SK-N-SH treated with all-trans-retinoic acid at 6 μM for 48 hours (cell line): Measurements from ENCODE around the gene SEMG2.

ENCODE experiments used
- ATAC-seq: fragments of 200-7000 bp; cut with Tn5 transposase; 3 replicates; pipeline ENCODE4 v1.9.1; 2020; ENCODE audit warnings: mild to moderate bottlenecking, moderate library complexity
- ARNTL ChIP-seq: fragments of 450-650 bp; formaldehyde crosslinking; IDR thresholded peaks from 2 replicates; pipeline ENCODE4 v1.5.0; 2020; ENCODE audit warnings: low read depth, mild to moderate bottlenecking, moderate library complexity, borderline replicate concordance
- BACH2 ChIP-seq: fragments of 250-450 bp; sonication (Bioruptor Pico); IDR thresholded peaks from 2 replicates; pipeline ENCODE4 v1.9.0; 2021; ENCODE audit warnings: mild to moderate bottlenecking, borderline replicate concordance
- CSDC2 ChIP-seq: fragments of 250-450 bp; sonication (Bioruptor Pico); IDR thresholded peaks from 2 replicates; pipeline ENCODE4 v1.5.0; 2020; ENCODE audit warnings: mild to moderate bottlenecking, moderate library complexity
- ESRRG ChIP-seq: fragments of 250-450 bp; sonication (Bioruptor Pico); IDR thresholded peaks from 2 replicates; pipeline ENCODE4 v1.6.1; 2021; ENCODE audit warnings: mild to moderate bottlenecking
- GLIS3 ChIP-seq: fragments of 250-450 bp; sonication (Bioruptor Pico); IDR thresholded peaks from 2 replicates; pipeline ENCODE4 v1.5.0; 2020; ENCODE audit warnings: mild to moderate bottlenecking, moderate library complexity
- ISL1 ChIP-seq: fragments of 250-450 bp; sonication (Bioruptor Pico); IDR thresholded peaks from 2 replicates; pipeline ENCODE4 v2.1.2; 2022; ENCODE audit warnings: mild to moderate bottlenecking, moderate library complexity
- OSR1 ChIP-seq: fragments of 250-450 bp; sonication (Bioruptor Pico); IDR thresholded peaks from 2 replicates; pipeline ENCODE4 v1.8.0; 2022; ENCODE audit warnings: moderate library complexity, mild to moderate bottlenecking, inconsistent platforms
- PPARA ChIP-seq: fragments of 250-450 bp; sonication (Bioruptor Pico); IDR thresholded peaks from 2 replicates; pipeline ENCODE4 v1.5.0; 2020; ENCODE audit warnings: mild to moderate bottlenecking, borderline replicate concordance
- RARB ChIP-seq: fragments of 250-450 bp; sonication (Bioruptor Pico); IDR thresholded peaks from 2 replicates; pipeline ENCODE4 v1.8.0; 2021; ENCODE audit warnings: mild to moderate bottlenecking, moderate library complexity
- SNAI2 ChIP-seq: fragments of 250-450 bp; sonication (Bioruptor Pico); IDR thresholded peaks from 2 replicates; pipeline ENCODE4 v1.5.0; 2020; ENCODE audit warnings: mild to moderate bottlenecking, moderate library complexity
- TCF4 ChIP-seq: fragments of 250-450 bp; sonication (Bioruptor Pico); IDR thresholded peaks from 2 replicates; pipeline ENCODE4 v1.8.0; 2021; ENCODE audit warnings: mild to moderate bottlenecking, moderate library complexity, borderline replicate concordance
- TOX ChIP-seq: fragments of 250-450 bp; sonication (Bioruptor Pico); IDR thresholded peaks from 2 replicates; pipeline ENCODE4 v1.8.0; 2021; ENCODE audit warnings: mild to moderate bottlenecking, moderate library complexity, borderline replicate concordance
- ZC3H10 ChIP-seq: fragments of 250-450 bp; sonication (Bioruptor Pico); IDR thresholded peaks from 2 replicates; pipeline ENCODE4 v1.5.1; 2021; ENCODE audit warnings: mild to moderate bottlenecking, moderate library complexity
- ZFP3 ChIP-seq: fragments of 250-450 bp; sonication (Bioruptor Pico); IDR thresholded peaks from 2 replicates; pipeline ENCODE4 v1.5.0; 2020; ENCODE audit warnings: mild to moderate bottlenecking, moderate library complexity
- ZFP30 ChIP-seq: fragments of 450-650 bp; formaldehyde crosslinking; IDR thresholded peaks from 2 replicates; pipeline ENCODE4 v1.5.0; 2022; ENCODE audit warnings: mild to moderate bottlenecking, moderate library complexity
- ZNF565 ChIP-seq: fragments of 450-650 bp; formaldehyde crosslinking; conservative IDR thresholded peaks from 2 replicates; pipeline ENCODE4 v1.5.0; 2020; ENCODE audit warnings: low read depth, mild to moderate bottlenecking, moderate library complexity
- ZNF70 ChIP-seq: fragments of 450-650 bp; formaldehyde crosslinking; IDR thresholded peaks from 2 replicates; pipeline ENCODE4 v1.5.0; 2020; ENCODE audit warnings: mild to moderate bottlenecking, moderate library complexity
- ZNF8 ChIP-seq: fragments of 450-650 bp; formaldehyde crosslinking; IDR thresholded peaks from 2 replicates; pipeline ENCODE4 v1.5.0; 2020; ENCODE audit warnings: mild to moderate bottlenecking, moderate library complexity
- TF ChIP-seq, protein P1 (sequence below): fragments of 250-450 bp; sonication (Bioruptor Pico); IDR thresholded peaks from 2 replicates; pipeline ENCODE4 v1.8.0; 2020; ENCODE audit warnings: mild to moderate bottlenecking, moderate library complexity, borderline replicate concordance
- TF ChIP-seq, protein P2 (sequence below): fragments of 250-450 bp; sonication (Bioruptor Pico); IDR thresholded peaks from 2 replicates; pipeline ENCODE4 v1.5.1; 2020; ENCODE audit warnings: low read depth, mild to moderate bottlenecking, moderate library complexity
- TF ChIP-seq, protein P3 (sequence below): fragments of 250-450 bp; sonication (Bioruptor Pico); IDR thresholded peaks from 2 replicates; pipeline ENCODE4 v1.5.1; 2021; ENCODE audit warnings: mild to moderate bottlenecking, moderate library complexity
- TF ChIP-seq, protein P4 (sequence below): fragments of 250-450 bp; sonication (Bioruptor Pico); IDR thresholded peaks from 2 replicates; pipeline ENCODE4 v1.5.0; 2020; ENCODE audit warnings: mild to moderate bottlenecking, moderate library complexity

The SEMG2 gene

DNA sequence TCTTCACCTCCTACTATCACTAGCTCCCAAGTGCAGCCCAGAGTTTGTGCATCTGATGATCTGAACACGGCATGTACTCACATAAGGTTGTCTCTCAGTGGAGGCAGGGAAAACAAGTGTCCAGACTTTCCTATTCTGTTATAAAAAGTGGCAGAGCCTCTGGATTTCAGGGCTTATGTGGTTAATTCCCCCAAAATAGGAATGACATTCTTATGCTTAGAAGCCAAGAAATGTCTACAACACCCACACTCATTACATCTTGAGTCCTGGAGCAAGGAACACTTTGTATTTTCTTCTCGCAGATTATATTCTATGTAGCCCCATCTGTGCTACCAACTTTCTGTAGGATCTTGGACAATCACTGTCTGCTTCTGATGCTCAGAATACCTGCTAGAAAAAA is 27.8 kb upstream of the SEMG2 start:
- no peak for TF ChIP-seq BACH2 (CRISPR knock-in tag)
- TF ChIP-seq TOX: no peak
- TF ChIP-seq RARB (CRISPR knock-in tag): no peak
- no peak for TF ChIP-seq ISL1
- no peak for TF ChIP-seq CSDC2 (CRISPR knock-in tag)
- TF ChIP-seq, protein P1, sequence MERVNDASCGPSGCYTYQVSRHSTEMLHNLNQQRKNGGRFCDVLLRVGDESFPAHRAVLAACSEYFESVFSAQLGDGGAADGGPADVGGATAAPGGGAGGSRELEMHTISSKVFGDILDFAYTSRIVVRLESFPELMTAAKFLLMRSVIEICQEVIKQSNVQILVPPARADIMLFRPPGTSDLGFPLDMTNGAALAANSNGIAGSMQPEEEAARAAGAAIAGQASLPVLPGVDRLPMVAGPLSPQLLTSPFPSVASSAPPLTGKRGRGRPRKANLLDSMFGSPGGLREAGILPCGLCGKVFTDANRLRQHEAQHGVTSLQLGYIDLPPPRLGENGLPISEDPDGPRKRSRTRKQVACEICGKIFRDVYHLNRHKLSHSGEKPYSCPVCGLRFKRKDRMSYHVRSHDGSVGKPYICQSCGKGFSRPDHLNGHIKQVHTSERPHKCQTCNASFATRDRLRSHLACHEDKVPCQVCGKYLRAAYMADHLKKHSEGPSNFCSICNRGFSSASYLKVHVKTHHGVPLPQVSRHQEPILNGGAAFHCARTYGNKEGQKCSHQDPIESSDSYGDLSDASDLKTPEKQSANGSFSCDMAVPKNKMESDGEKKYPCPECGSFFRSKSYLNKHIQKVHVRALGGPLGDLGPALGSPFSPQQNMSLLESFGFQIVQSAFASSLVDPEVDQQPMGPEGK: no peak
- TF ChIP-seq TCF4 (CRISPR knock-in tag): no peak
- TF ChIP-seq, all 23 proteins: peak for 0
- no peak for ATAC-seq

DNA sequence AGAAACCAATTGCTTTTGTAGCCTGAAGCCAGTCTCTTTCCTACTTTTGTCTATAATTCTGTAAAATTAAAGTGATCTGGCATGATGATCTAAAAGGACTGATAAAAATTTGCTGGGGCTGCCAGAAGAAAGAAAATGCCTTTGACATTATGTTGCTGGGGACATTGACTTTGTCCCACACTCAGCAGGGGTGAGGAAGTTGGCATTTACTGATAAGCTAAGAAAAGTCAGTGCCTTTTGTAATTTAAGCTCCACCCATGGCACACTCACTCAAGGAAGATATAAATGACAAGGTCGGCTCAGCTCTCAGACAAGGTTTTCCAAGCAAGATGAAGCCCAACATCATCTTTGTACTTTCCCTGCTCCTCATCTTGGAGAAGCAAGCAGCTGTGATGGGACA is 14.4 kb upstream of the SEMG2 start, which contains the start of gene SEMG1:
TSS of gene SEMG1 (plus strand) at position 309 of the 400 bp plus-strand sequence. CDS start at position 330, 21 bp downstream.
- TF ChIP-seq SNAI2 (CRISPR knock-in tag) (no peak), ISL1 (no peak), ZC3H10 (CRISPR knock-in tag) (no peak)
- no peak for ATAC-seq

DNA sequence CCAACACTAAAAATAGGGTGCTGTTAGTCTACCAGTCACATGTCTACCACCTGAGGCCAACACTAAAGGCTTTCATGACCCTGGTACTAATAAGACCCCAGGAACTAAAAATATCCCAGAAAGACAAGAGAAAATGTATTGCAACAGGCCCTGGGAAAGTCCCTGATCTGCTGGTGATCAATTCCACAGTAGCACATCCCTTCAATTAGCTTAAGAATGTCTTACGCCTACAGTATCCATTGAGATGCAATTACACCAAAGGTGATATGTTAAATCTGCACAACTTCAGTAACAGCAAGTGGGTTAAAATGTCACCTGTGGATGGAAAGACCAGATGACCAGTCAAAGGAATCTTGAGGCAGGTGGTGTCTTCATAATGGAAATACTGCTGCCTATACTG is 11.2 kb upstream of the SEMG2 start:
- TF ChIP-seq ZNF8 (CRISPR knock-in tag) (no peak), TCF4 (CRISPR knock-in tag) (no peak), ZFP30 (CRISPR knock-in tag) (no peak), OSR1 (CRISPR knock-in tag) (no peak), CSDC2 (CRISPR knock-in tag) (no peak), ARNTL (CRISPR knock-in tag) (no peak), ZNF565 (CRISPR knock-in tag) (no peak), ZNF70 (CRISPR knock-in tag) (no peak), ZC3H10 (CRISPR knock-in tag) (no peak), ISL1 (no peak)
- TF ChIP-seq, protein P2, sequence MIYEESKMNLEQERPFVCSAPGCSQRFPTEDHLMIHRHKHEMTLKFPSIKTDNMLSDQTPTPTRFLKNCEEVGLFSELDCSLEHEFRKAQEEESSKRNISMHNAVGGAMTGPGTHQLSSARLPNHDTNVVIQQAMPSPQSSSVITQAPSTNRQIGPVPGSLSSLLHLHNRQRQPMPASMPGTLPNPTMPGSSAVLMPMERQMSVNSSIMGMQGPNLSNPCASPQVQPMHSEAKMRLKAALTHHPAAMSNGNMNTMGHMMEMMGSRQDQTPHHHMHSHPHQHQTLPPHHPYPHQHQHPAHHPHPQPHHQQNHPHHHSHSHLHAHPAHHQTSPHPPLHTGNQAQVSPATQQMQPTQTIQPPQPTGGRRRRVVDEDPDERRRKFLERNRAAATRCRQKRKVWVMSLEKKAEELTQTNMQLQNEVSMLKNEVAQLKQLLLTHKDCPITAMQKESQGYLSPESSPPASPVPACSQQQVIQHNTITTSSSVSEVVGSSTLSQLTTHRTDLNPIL (CRISPR knock-in tag): no peak
- ATAC-seq: no peak

DNA sequence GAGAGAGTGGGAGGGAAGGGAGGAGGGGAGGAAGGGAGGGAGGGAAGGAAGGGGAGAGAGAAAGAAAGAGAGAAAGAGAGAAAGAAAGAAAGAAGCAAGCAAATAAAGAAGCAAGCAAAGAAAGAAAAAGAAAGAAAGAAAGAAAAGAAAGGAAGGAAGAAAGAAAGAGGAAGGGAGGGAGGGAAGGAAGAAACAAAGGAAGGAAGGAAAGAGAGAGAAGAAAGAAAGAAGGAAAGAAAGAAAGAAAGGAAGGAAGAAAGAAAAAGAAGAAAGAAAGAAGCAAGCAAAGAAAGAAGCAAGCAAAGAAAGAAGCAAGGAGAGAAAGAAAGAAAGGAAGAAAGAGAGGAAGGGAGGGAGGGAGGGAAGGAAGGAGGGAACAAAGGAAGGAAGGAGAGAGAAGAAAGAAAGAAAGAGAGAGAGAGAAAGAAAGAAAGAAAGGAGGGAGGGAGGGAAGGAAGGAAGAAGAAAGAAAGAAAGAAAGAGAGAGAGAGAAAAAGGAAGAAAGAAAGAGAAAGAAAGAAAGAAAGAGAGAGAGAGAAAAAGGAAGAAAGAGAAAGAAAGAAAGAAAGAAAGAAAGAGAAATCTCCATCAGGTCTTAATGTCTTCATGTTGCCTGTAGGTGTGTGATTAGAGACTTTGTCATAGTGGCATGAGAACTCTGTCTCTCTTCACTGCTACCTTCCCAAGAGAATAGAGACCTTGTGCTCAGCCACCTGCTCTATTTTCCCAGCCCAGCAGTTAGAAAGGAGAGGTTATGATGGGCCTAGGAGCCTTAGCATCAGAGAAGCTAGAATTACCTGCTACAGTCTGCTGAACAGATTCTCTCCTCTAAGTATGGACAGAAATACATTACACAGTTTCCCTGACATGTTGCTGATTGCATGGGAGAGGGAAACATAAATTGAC is 9.4 kb upstream of the SEMG2 start:
- TF ChIP-seq RARB (CRISPR knock-in tag) (no peak), ZNF8 (CRISPR knock-in tag) (no peak), CSDC2 (CRISPR knock-in tag) (no peak), TCF4 (CRISPR knock-in tag) (no peak), BACH2 (CRISPR knock-in tag) (no peak), OSR1 (CRISPR knock-in tag) (no peak), ESRRG (no peak), ISL1 (no peak)
- ATAC-seq: no peak

DNA sequence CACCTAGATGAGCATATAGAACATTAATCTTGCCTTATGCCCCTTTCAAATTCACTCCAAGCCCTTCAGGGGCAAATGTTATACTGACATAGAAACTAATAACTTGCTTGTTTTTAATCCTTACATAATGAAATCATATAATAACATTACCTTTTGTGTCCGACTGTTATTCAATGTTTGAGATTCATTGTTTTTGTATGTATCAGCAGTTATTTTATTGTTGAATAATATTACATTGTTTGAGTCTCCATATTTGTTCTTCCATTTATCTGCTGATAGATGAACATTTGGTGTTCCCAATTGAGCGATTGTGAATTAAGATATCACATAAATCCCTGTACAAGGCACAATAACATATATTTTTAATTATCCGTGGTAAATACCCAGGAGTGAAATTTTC is 8.3 kb upstream of the SEMG2 start:
- ATAC-seq: no peak
- TF ChIP-seq SNAI2 (CRISPR knock-in tag): no peak
- TF ChIP-seq, protein P3, sequence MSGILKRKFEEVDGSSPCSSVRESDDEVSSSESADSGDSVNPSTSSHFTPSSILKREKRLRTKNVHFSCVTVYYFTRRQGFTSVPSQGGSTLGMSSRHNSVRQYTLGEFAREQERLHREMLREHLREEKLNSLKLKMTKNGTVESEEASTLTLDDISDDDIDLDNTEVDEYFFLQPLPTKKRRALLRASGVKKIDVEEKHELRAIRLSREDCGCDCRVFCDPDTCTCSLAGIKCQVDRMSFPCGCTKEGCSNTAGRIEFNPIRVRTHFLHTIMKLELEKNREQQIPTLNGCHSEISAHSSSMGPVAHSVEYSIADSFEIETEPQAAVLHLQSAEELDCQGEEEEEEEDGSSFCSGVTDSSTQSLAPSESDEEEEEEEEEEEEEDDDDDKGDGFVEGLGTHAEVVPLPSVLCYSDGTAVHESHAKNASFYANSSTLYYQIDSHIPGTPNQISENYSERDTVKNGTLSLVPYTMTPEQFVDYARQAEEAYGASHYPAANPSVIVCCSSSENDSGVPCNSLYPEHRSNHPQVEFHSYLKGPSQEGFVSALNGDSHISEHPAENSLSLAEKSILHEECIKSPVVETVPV (CRISPR knock-in tag): no peak
- TF ChIP-seq ISL1: no peak
- TF ChIP-seq ESRRG: no peak
- TF ChIP-seq, protein P4, sequence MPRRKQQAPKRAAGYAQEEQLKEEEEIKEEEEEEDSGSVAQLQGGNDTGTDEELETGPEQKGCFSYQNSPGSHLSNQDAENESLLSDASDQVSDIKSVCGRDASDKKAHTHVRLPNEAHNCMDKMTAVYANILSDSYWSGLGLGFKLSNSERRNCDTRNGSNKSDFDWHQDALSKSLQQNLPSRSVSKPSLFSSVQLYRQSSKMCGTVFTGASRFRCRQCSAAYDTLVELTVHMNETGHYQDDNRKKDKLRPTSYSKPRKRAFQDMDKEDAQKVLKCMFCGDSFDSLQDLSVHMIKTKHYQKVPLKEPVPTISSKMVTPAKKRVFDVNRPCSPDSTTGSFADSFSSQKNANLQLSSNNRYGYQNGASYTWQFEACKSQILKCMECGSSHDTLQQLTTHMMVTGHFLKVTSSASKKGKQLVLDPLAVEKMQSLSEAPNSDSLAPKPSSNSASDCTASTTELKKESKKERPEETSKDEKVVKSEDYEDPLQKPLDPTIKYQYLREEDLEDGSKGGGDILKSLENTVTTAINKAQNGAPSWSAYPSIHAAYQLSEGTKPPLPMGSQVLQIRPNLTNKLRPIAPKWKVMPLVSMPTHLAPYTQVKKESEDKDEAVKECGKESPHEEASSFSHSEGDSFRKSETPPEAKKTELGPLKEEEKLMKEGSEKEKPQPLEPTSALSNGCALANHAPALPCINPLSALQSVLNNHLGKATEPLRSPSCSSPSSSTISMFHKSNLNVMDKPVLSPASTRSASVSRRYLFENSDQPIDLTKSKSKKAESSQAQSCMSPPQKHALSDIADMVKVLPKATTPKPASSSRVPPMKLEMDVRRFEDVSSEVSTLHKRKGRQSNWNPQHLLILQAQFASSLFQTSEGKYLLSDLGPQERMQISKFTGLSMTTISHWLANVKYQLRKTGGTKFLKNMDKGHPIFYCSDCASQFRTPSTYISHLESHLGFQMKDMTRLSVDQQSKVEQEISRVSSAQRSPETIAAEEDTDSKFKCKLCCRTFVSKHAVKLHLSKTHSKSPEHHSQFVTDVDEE: no peak
- TF ChIP-seq ZFP3: no peak
- TF ChIP-seq, protein P2 (CRISPR knock-in tag): no peak
- no peak for TF ChIP-seq ZNF565 (CRISPR knock-in tag)
- no peak for TF ChIP-seq ZNF70 (CRISPR knock-in tag)
- TF ChIP-seq GLIS3: no peak
- TF ChIP-seq TOX: no peak
- no peak for TF ChIP-seq ZNF8 (CRISPR knock-in tag)
- no peak for TF ChIP-seq PPARA (CRISPR knock-in tag)
- no peak for TF ChIP-seq ZFP30 (CRISPR knock-in tag)
- TF ChIP-seq ARNTL (CRISPR knock-in tag): no peak
- TF ChIP-seq, protein P1: no peak
